PC-3 (cell line): ENCODE measurements around the gene GET3. TPM values are rescaled to one million over a fixed set of nuclear protein-coding genes. Genes with fewer than 3 reads are reported as not detected.

Experiments used
- ATAC-seq: fragments of 200-7000 bp; cut with Tn5 transposase; 2 replicates; pipeline ENCODE4 v1.9.1; 2020; ENCODE audit warnings: mild to moderate bottlenecking, moderate library complexity
- BruUV-seq: library from RNA; stranded (reverse); fragments of 400-500 nt; replicated peaks from 2 replicates; lab custom pipeline; 2021; lab: Mats Ljungman, UMichigan
- CTCF ChIA-PET: fragments of 300-600 bp; sonication (Branson Sonifier 250); formaldehyde crosslinking; loops from one replicate; lab custom pipeline; 2022; ENCODE audit warnings: antibody characterized with exemption; lab: Charles Lee
- POLR2A ChIA-PET: fragments of 300-600 bp; sonication (Branson Sonifier 250); formaldehyde crosslinking; loops from one replicate; lab custom pipeline; 2022; ENCODE audit warnings: antibody characterized with exemption; ENCODE audit not compliant: unreplicated experiment; lab: Charles Lee
- DNase-seq: peaks from one replicate; pipeline ENCODE4 v3.0.0-alpha.2; 2015
- H2AFZ ChIP-seq: fragments of 300-600 bp; sonication (generic); 2 replicates; pipeline ENCODE4 v1.6.0; 2016; ENCODE audit warnings: antibody characterized with exemption, low read length
- H3F3A ChIP-seq: fragments of 300-600 bp; sonication (generic); one replicate; pipeline ENCODE4 v1.6.0; 2017; ENCODE audit warnings: antibody characterized with exemption, low read length, control low read depth, mild to moderate bottlenecking; ENCODE audit not compliant: unreplicated experiment
- H3K27ac ChIP-seq: fragments of 300-600 bp; sonication (generic); 2 replicates; pipeline ENCODE4 v1.5.1; 2016; ENCODE audit warnings: mild to moderate bottlenecking, low read length
- H3K27me3 ChIP-seq: fragments of 300-600 bp; sonication (generic); 2 replicates; pipeline ENCODE4 v1.6.1; 2016; ENCODE audit warnings: low read length, mixed read lengths
- H3K36me3 ChIP-seq: fragments of 300-600 bp; sonication (generic); 2 replicates; pipeline ENCODE4 v1.6.1; 2016; ENCODE audit warnings: low read depth, mixed run types, low read length, mixed read lengths
- H3K4me1 ChIP-seq: fragments of 300-600 bp; sonication (generic); 2 replicates; pipeline ENCODE4 v1.5.1; 2016; ENCODE audit warnings: low read length; ENCODE audit not compliant: insufficient read depth
- H3K4me2 ChIP-seq: fragments of 300-600 bp; sonication (generic); 2 replicates; pipeline ENCODE4 v1.6.0; 2016; ENCODE audit warnings: low read length
- H3K4me3 ChIP-seq: fragments of 300-600 bp; sonication (generic); 2 replicates; pipeline ENCODE4 v1.5.1; 2016; ENCODE audit warnings: mild to moderate bottlenecking, low read length, mixed read lengths
- H3K79me2 ChIP-seq: fragments of 300-600 bp; sonication (generic); 2 replicates; pipeline ENCODE4 v1.6.1; 2017; ENCODE audit warnings: low read length, mixed read lengths
- H3K9ac ChIP-seq: fragments of 300-600 bp; sonication (generic); 2 replicates; pipeline ENCODE4 v1.6.0; 2016; ENCODE audit warnings: mild to moderate bottlenecking, low read length
- H3K9me2 ChIP-seq: fragments of 300-600 bp; sonication (generic); replicated peaks from 2 replicates; pipeline ENCODE4 v1.6.1; 2016; ENCODE audit warnings: mixed run types, low read length, mixed read lengths
- H3K9me3 ChIP-seq: fragments of 300-600 bp; sonication (generic); 2 replicates; pipeline ENCODE4 v1.6.1; 2016; ENCODE audit warnings: low read length, mixed read lengths
- H4K20me1 ChIP-seq: fragments of 300-600 bp; sonication (generic); 2 replicates; pipeline ENCODE4 v1.6.1; 2016; ENCODE audit warnings: low read length, mixed read lengths
- EZH2 ChIP-seq: fragments of 300-600 bp; sonication (generic); IDR thresholded peaks from one replicate; pipeline ENCODE4 v1.6.1; 2017; ENCODE audit warnings: antibody characterized with exemption, mild to moderate bottlenecking, low read length; ENCODE audit not compliant: unreplicated experiment
- EZH2phosphoT487 ChIP-seq: fragments of 300-600 bp; sonication (generic); IDR thresholded peaks from 2 replicates; pipeline ENCODE4 v1.6.1; 2018; ENCODE audit warnings: mild to moderate bottlenecking, antibody characterized with exemption, low read length, borderline replicate concordance
- intact Hi-C: fragments of 100-400 bp; cut with micrococcal nuclease; formaldehyde crosslinking; loops from 2 replicates; pipeline ENCODE4 v1.9.0; 2023
- total RNA-seq: library from RNA; depleted of rRNA; stranded (reverse); fragments of >200 nt; gene quantifications from 2 replicates; pipeline ENCODE4 v1.2.3, GENCODE V29; 2014
- TF ChIP-seq, protein P1 (sequence below): fragments of 300-600 bp; sonication (generic); conservative IDR thresholded peaks from 2 replicates; pipeline ENCODE4 v1.5.1; 2017; ENCODE audit warnings: antibody characterized with exemption, low read depth, mild to moderate bottlenecking, low read length

The GET3 gene
- total RNA-seq, 1 experiment from 2014 or later, result 264 TPM

DNA sequence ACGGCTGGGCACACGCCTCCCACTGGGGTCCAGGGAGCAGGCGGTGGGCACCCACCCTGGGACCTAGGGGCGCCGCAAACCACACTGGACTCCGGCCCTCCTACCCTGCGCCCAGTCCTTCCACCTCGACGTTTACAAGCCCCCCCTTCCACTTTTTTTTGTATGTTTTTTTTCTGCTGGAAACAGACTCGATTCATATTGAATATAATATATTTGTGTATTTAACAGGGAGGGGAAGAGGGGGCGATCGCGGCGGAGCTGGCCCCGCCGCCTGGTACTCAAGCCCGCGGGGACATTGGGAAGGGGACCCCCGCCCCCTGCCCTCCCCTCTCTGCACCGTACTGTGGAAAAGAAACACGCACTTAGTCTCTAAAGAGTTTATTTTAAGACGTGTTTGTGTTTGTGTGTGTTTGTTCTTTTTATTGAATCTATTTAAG, 55.6 kb downstream of the GET3 start:
- TSS peak; percentile 58 for BruUV-seq
- Histone ChIP-seq H3K4me3 (peak overlapping the region; percentile 90), H3K27ac (peak overlapping the region; percentile 95), H3K4me2 (peak overlapping the region; percentile 92), H3F3A (peaks cover 12% of the 10 kb centered on the region), H2AFZ (no peak overlapping the region; the same call in 1 of the 2 replicates), H3K9me2 (no peaks in the 10 kb centered on the region), H3K4me1 (peaks cover 42% of the 10 kb centered on the region), H3K79me2 (peaks cover 21% of the 10 kb centered on the region), H3K9me3 (no peaks in the 10 kb centered on the region), H3K9ac (peak overlapping the region; percentile 89), H4K20me1 (peaks cover 16% of the 10 kb centered on the region), H3K36me3 (no peaks in the 10 kb centered on the region), H3K27me3 (no peaks in the 10 kb centered on the region)
- intact Hi-C loops, result no loop called here
- POLR2A ChIA-PET, result interaction anchor here (0.6 to 1.0 kb wide), 7 partner anchors 27 to 1563 kb away, joined by 3 to 6 read pairs (median 5); partner anchors contain the start of genes PRKCSH, ZNF490 and ZNF791
- peak; percentile 19 for DNase-seq
- TF ChIP-seq, protein P1, sequence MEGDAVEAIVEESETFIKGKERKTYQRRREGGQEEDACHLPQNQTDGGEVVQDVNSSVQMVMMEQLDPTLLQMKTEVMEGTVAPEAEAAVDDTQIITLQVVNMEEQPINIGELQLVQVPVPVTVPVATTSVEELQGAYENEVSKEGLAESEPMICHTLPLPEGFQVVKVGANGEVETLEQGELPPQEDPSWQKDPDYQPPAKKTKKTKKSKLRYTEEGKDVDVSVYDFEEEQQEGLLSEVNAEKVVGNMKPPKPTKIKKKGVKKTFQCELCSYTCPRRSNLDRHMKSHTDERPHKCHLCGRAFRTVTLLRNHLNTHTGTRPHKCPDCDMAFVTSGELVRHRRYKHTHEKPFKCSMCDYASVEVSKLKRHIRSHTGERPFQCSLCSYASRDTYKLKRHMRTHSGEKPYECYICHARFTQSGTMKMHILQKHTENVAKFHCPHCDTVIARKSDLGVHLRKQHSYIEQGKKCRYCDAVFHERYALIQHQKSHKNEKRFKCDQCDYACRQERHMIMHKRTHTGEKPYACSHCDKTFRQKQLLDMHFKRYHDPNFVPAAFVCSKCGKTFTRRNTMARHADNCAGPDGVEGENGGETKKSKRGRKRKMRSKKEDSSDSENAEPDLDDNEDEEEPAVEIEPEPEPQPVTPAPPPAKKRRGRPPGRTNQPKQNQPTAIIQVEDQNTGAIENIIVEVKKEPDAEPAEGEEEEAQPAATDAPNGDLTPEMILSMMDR, result no peak
- TF ChIP-seq EZH2 (no peak), EZH2phosphoT487 (no peak)
- CTCF ChIA-PET, result interaction anchor here (0.8 to 1.1 kb wide), 2 partner anchors 15 to 20 kb away, joined by 4 to 5 read pairs; no protein-coding TSS in a partner anchor
- no peak for ATAC-seq

DNA sequence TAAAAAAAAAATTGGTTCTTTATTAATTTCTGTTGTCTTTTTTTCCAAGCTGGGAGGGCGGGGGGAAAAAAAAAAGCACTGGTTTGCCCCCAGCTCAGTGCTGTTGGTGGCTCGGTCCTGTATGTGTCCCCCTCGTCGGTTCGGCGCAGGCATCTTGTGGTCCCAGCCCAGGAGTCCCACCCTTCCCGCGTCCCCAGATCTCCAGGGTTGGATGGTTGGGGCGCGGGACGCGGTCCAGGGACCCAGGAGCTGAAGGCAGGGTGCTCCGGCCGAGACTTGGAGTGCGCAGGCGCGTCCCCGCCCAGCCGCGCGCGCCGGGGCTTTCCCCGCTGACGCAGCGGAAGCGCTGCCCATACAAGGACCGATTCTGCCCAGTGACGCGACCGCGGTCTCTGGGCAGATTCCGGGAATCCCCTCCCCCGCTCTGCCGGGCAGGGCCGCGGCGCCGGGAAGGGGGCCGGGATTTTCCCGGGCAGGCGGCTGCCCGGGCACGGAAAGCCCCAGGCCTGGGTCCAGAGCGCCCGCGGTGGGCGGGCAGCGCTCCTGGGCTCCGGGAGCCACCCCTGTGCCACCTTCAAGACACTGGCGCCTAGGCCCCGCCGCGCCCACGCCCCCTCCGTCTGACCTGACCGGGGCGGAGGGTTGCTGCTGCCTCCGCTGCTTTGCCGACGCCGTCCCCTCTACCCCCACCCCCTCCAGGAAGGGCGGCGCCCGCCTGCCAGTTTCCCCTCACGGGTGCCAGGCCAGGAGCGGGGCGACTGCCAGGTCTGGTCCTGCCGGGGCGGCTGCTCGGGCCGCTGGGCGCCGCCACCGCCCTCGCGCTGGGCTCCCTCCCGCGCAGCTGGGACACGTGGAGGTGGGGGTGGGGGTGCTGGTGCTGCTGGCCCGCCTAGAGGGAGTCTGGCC, 56.2 kb downstream of the GET3 start:
- Histone ChIP-seq H2AFZ (peak overlapping the region; percentile 64), H3K4me3 (peak overlapping the region; percentile 90), H3K9ac (peak overlapping the region; percentile 89), H3K79me2 (peaks cover 21% of the 10 kb centered on the region), H3F3A (peaks cover 12% of the 10 kb centered on the region), H4K20me1 (peaks cover 16% of the 10 kb centered on the region), H3K4me2 (peak overlapping the region; percentile 92), H3K9me2 (no peaks in the 10 kb centered on the region), H3K36me3 (no peaks in the 10 kb centered on the region; the same call in 1 of the 2 replicates), H3K9me3 (no peaks in the 10 kb centered on the region), H3K27me3 (no peaks in the 10 kb centered on the region), H3K27ac (peak overlapping the region; percentile 95), H3K4me1 (peaks cover 36% of the 10 kb centered on the region)
- TF ChIP-seq, protein P1, result peak; percentile 33; the same call in 1 of the 2 replicates
- TF ChIP-seq EZH2phosphoT487 (peak; percentile 97), EZH2 (no peak)
- ChIA-PET CTCF (interaction anchor here (0.5 to 1.1 kb wide), 3 partner anchors 16 to 60 kb away, joined by 4 to 8 read pairs (median 5); no protein-coding TSS in a partner anchor), POLR2A (interaction anchor here (0.6 to 1.0 kb wide), 7 partner anchors 28 to 1562 kb away, joined by 3 to 6 read pairs (median 5); partner anchors contain the start of genes PRKCSH, ZNF20, ZNF490 and ZNF791)
- ATAC-seq, result peak; percentile 35
- BruUV-seq, result no TSS peak
- intact Hi-C loops, result no loop called here
- DNase-seq, result peak; percentile 99
